Measurements from ENCODE around the gene ATP8A2.

GRCh38 chr13:25732111-25732865, 360.5 kb downstream of the ATP8A2 start:
- TF ChIP-seq POLR2AphosphoS5 (IDR thresholded peaks at IDR 0.05; ENCODE audit: low read depth, low read length) (no peak), TAF1 (IDR thresholded peaks at IDR 0.05; ENCODE audit: borderline replicate concordance, insufficient read depth, low read length) (no peak), FOXP2 (optimal IDR thresholded peaks at IDR 0.05; ENCODE audit: borderline replicate concordance, extremely low read depth, extremely low read length, insufficient read depth) (no peak), SIN3A (IDR thresholded peaks at IDR 0.05; ENCODE audit: borderline replicate concordance, insufficient read depth, low read length) (no peak)
- TF ChIP-seq, protein P1, sequence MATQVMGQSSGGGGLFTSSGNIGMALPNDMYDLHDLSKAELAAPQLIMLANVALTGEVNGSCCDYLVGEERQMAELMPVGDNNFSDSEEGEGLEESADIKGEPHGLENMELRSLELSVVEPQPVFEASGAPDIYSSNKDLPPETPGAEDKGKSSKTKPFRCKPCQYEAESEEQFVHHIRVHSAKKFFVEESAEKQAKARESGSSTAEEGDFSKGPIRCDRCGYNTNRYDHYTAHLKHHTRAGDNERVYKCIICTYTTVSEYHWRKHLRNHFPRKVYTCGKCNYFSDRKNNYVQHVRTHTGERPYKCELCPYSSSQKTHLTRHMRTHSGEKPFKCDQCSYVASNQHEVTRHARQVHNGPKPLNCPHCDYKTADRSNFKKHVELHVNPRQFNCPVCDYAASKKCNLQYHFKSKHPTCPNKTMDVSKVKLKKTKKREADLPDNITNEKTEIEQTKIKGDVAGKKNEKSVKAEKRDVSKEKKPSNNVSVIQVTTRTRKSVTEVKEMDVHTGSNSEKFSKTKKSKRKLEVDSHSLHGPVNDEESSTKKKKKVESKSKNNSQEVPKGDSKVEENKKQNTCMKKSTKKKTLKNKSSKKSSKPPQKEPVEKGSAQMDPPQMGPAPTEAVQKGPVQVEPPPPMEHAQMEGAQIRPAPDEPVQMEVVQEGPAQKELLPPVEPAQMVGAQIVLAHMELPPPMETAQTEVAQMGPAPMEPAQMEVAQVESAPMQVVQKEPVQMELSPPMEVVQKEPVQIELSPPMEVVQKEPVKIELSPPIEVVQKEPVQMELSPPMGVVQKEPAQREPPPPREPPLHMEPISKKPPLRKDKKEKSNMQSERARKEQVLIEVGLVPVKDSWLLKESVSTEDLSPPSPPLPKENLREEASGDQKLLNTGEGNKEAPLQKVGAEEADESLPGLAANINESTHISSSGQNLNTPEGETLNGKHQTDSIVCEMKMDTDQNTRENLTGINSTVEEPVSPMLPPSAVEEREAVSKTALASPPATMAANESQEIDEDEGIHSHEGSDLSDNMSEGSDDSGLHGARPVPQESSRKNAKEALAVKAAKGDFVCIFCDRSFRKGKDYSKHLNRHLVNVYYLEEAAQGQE (IDR thresholded peaks at IDR 0.05; ENCODE audit: insufficient read depth in 1 of 2, low read depth in 2 of 2, low read length in 2 of 2): no peak

Data from PFSK-1 (cell line).